Inflammatory macrophage (primary cell): Measurements from ENCODE around the gene FXYD5.
A peak's percentile ranks its signal among the peaks of the same experiment; 100 is the strongest.
"Not testable (repeated sequence)": the region's sequence is repeated elsewhere in the genome, so short reads cannot be mapped to it uniquely, and the experiment has no call there.

Source experiments
- DNase-seq, 2 donors: peaks; one replicate each; pipeline ENCODE4 v3.0.0-alpha.2; 2020 to 2022

Gene FXYD5

GRCh38 chr19:35120492-35120891 is 34.0 kb upstream of the FXYD5 start:
- DNase-seq, result peak; percentile 84 to 95

DNA sequence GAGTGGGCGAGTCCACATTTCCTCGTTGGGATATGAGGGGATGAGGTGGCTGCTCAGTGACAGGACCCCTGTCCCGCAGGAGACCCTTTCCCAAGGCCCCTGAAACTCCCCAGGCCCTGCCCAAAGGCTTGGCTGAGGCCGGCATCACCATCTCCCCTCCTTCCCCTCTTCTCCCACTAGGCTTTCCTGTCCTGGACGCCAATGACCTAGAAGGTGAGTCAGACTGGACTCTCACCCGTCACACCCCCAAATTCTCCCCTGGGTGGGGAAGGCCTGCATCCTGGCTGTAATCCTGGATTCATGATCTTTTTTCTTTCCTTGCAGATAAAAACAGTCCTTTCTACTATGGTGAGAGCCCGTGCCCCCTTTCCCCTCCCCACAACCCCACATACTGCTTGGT is 33.6 kb upstream of the FXYD5 start:
- peak in 1 of 2 donors; percentile 25 for DNase-seq

DNA sequence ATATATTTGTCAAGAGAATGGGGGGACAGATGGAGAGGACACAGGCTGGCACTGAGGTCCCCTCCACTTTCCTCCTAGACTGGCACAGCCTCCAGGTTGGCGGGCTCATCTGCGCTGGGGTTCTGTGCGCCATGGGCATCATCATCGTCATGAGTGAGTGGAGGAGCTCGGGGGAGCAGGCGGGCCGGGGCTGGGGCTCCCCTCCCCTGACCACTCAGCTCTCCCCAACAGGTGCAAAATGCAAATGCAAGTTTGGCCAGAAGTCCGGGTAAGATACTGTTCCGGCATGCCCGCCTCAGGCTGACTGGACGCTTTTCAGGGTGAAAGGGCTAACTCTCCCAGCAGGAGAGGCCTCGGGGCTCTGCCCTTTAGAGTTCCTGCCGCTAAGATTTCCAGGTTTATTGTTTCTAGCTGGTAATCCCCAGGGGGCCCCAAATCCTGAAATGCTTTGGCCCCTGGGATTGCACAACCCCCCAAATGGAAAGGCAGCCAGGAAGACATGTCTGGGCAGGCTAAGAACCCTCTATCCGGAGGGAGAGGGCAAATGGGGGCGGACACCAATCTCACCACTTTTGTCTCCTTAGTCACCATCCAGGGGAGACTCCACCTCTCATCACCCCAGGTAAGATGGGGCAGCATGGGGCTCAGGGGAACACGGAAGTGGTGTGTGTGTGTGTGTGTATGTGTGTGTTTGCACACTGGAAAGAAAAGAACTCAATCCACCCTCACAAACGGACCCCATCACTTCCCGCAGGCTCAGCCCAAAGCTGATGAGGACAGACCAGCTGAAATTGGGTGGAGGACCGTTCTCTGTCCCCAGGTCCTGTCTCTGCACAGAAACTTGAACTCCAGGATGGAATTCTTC is 31.6 kb upstream of the FXYD5 start:
- no peak for DNase-seq

- no peak for DNase-seq
Measured at GRCh38 chr19:35123573-35123972, 31.0 kb upstream of the FXYD5 start.

DNA sequence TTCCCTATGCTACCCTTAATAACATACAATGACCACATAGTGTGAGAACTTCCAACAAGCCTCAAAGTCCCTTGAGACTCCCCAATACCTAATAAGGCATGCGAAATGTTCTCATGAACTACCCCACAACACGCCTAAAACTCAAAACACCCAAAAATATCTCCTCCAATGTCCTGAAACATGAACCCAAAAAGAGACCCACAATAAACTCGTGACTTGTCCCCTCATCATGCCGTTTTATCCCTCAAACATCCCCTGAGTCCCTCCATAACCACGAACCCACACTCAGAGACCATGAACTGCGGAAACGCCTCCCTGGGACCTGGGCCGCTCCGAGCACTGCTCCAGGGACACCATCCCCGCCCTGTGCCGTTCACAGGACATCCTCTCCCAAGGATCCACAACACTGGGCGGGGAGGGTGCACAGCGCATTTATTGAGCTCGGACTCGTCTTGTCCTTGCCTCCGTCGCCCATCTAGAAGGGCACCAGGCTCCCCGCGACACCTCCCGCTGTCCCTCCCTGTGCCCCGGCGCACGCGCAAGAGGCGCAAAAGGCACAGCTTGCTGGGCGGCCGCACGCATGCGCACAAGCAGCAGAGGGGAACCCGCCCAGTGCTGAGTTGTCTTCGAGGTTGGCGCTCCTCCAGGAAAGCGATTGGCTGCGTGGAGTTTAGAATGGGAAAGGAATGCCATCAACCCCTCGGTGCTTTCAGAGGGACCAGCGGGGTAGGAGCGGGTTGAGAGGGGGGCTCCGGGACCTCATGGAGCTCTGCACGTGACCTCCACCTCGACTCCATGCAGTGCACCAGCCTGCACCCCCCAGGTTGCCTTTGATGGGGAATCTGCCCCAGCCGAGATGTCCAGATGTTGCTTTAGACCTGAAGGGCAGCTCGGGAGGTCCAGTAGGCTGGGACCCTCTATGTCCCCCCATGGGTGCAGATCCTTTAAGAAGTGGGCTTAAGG is 30.2 kb upstream of the FXYD5 start:
- peak; percentile 84 to 93 for DNase-seq

DNA sequence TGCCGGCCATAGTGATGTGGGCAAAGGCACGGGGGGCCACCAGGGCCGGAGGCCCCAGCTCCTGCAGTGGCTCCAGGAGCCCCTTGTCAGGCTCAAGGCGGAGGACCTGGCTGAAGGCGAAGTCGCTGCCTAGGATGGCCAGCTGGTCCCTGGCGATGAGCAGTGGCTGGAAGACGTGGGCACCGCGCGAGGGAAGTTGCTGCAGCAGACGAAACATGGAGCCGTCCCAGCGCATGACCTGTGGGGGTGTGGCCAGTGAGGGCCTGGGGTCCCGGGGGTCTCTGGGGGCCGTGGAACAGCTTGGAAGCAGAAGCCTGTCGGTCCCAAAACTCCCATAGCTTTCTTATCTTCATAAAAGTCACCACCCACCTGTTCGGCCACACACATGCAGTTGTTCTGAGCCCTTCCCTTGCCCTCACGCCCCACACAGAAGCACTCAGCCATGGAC is 29.2 kb upstream of the FXYD5 start:
- no peak for DNase-seq

DNA sequence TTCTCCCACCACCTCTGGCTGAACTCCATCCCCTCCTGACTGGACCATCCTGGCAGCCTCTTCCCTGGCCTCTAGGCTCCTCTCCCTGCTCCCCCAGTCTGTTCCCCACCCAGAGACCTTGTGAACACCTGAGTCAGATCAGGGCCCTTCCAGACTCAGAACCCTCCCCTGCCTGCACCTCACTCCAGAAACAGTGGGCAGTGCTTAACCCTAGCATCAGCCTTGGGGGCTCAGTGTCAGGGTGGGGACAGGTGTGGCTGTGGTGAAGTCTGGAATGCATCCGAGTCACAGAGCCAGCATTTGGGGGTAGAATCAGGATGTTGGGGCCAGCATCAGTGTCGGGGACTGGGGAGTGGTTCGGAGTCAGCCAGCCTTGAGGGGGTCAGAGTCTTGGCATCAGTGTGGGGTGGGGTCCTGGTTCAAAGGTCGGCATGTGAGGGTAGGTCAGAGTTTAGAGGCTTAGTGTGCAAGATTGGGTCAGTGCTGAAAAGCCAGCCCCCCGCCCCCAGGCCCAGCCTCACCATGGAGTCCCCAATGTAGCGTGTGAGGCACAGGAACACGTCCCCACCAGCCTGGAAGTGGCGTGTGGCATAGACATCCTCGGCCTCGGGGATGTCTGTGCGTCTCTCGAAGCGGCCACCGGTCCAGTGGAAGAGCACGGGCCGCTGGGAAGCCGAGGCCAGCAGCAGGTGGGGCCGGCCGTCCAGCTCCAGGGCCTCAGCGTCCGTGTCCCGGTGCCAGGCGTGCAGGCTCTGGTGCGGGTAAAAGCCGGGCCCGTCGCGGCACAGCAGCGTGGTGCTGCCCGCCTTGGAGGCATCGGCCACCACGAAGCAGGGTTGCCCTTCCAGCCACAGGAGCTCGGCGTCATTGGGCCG is 28.5 kb upstream of the FXYD5 start:
- no peak for DNase-seq

- DNase-seq, result no peak
Measured at GRCh38 chr19:35126624-35126959, 27.9 kb upstream of the FXYD5 start.

GRCh38 chr19:35127871-35128270 is 26.7 kb upstream of the FXYD5 start:
- DNase-seq, result no peak

DNA sequence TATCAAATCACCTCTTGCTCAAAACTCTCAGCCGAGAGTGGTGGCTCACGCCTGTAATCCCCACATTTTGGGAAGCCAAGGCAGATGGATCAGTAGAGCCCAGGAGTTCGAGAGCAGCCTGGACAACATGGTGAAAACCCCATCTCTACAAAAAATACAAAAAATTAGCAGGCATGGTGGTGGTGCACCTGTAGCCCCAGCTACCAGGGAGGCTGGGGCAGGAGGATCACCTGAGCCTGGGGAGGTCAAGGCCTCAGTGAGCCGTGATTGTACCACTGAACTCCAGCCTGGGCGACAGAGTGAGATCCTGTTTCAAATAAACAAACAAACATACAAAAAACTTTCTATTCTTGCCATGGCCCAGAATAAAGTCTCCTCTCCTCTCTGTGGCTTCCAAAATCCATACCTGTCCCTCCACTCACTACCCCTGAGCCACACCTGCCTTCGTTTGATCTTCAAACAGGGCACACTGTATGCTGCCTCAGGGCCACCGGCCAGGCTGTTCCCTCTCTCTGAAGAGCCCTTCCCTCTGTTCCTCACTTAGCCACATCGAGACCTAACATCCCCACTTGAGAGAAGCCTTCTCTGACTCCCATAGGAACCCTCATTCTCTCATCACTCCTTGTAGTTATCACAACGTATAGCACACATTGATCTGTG is 26.0 kb upstream of the FXYD5 start:
- no peak for DNase-seq

DNA sequence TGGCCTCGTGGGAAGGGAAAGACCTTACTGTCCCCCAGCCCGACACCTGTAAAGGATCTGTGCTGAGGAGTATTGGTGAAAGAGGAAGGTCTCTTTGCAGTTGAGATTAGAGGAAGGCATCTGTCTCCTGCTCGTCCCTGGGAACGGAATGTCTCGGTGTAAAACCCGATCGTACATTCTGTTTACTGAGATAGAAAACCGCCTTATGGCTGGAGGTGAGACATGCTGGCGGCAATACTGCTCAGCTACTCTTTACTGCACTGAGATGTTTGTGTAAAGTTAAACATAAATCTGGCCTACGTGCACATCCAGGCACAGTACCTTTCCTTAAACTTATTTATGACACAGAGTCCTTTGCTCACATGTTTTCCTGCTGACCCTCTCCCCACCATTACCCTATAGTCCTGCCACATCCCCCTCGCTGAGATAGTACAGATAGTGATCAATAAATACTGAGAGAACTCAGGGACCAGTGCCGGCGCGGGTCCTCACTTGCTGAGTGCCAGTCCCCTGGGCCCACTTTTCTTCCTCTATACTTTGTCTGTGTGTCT is 24.7 kb upstream of the FXYD5 start:
- not testable (repeated sequence) for DNase-seq

DNA sequence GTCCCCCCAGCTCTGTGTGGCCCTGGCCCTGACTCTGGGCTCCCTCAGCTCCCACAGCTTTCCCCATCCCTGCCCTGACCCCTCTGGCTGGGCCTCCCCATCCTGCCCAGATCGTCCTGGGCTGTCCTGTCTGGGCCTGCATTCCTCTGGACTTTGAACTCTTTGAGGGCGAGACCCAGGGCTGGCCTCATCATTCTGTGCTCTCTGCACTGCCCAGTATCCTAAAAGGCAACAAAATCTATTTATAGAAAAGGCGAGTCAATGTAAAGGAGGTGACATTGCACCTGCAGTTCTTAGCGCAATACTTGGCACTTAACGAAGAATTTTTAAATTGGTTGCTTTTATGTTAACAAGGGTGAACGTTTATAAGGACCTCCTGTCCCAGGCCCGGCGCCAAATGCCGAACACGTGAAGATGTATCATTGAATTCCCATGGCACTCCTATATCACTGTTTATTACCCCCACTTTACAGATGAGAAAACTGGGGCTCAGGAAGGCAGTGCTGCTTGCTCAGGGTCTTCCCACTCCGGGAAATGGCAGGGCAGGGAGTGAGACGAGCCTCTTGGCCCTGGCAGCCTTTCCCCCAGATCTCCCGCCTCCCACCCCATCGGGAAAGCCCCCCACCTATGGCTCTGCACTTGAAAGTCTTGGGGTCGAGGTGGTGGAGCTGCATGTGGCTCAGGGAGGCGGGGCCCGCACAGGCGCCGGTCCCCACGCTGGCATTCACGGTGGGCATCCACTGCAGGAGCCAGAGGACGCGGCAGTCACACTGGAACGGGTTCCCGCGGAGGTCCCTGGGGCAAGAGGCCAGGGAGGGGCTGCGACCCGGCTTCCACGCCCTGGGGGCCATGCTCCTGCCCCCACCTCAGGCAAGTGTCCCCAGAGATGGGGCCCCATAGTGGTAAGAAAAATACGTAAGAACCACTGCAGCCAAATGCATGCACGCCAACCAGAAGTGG is 23.5 kb upstream of the FXYD5 start:
- no peak for DNase-seq

GRCh38 chr19:35132254-35132653 is 22.3 kb upstream of the FXYD5 start:
- DNase-seq, result no peak

DNA sequence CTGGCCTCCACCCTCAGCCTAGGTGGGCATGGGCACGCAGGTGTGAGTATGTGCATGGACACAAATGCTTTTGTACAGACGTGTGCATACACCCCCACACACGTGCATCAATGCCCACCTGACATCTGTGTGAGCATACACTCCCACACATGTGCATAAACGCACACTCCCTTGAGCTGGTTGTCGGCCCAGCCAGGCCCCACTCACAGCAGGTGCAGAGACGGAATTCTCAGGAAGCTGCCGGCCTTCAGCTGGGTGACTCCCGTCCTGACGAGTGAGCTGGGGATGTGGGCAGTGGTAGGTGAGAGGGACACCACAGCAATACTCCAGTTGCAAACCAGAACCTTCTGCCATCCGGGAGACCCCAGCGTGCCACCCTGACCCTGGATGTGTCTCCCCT is 20.7 kb upstream of the FXYD5 start:
- DNase-seq, result no peak

DNA sequence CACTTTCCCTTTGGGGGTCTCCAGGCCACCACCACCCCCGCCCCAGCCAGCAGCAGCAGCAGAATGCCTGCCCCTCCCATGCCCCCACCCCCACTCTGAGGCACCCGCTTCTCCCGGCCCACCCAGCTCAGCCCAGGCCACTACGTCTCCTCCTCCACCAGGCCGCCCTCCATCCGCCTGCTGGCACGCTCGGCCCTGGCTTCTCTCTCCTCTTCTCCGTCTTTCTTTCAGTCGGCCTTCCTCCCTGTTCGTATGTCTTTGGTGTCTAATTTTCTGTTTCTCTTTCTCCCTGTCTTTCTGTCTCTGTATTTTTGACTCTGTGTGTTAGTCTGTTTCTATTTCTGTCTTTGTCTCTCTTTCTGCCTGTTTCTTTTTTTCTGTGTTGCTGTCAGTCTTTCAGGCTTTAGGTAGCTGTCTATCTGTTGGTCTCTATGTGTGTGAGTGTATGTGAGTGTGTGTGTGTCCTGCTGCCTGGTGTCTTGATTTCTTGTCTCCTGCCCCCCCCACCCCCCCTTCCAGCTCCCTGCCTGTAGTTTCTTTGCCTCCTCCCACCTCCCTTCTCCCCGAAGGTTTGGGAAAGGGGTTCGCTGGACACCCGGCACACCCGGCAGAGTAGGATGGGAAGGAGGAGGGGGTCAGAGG is 19.8 kb upstream of the FXYD5 start, which contains the start of gene LGI4:
Gene LGI4, minus strand, starts transcription at position 459 of the 642 bp plus-strand sequence. Its CDS starts 379 bp downstream, at position 80.
- DNase-seq, result no peak

- peak; percentile 67 to 70 for DNase-seq
Measured at GRCh38 chr19:35135389-35135909, 19.1 kb upstream of the FXYD5 start.

GRCh38 chr19:35136231-35136630 is 18.3 kb upstream of the FXYD5 start:
- DNase-seq, result no peak

DNA sequence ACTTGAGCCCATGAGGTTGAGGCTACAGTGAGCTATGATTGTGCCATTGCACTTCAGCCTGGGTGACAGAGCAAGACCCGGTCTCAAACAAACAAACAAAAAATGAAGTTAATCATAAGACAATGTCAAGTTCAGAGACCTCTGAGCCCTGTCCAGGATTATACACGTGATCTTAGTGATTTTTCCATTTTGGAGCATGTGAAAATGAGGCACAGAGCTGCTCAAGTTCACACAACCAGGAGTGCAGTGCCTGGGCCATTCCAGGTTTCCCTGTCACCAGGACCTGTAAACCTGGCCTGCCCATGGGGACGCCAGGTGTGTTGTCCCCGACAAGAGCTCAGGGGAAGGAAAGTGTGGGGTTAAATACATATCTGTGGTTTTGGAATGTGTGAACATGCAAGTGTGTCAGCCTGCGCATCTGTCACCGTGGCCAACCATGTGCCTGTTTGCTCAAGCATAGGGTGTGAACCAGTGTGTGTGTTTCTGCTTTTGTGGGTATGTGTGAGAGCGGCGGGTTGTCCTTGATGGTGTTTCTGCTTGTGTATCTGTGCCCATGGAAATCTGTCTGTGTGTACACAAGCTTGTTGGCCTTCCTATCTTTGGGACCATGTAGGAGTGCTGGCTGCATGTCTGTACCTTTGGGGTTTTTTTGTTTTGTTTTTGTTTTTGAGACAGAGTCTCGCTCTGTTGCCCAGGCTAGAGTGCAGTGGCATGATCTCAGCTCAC is 17.4 kb upstream of the FXYD5 start:
- DNase-seq, result no peak
